ENCODE data around the gene HECTD4.

DNA sequence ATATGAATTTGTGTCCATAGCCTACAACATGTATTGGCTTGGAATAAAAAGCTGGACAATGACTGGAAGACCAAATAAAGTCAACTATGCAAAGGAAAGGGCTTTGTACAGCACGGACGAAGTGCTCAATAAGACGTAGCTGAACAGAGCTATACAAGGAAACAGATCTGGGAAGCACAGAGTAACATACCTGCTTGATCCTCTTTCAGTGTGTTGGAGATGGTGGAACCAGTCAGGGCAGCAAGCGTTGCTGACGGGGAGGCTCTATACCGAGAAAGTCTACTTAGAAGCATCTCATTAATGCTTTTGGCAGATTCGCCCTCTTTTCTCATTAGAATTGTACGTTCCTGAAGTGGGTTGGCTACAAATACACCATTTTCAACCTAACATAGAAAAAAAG lies 99.3 kb downstream of the HECTD4 start:
- TF ChIP-seq CTCF (IDR thresholded peaks at IDR 0.05) (no peak), POLR2A (IDR thresholded peaks at IDR 0.05) (no peak), POLR2AphosphoS5 (IDR thresholded peaks at IDR 0.05) (no peak)
